Fibroblast of pulmonary artery (primary cell): ENCODE data around the gene SMURF2.

Experiments used
- DNase-seq: peaks from one replicate; pipeline ENCODE4 v3.0.0-alpha.2; 2010; ENCODE audit warnings: low read depth
- H3K4me3 ChIP-seq: replicated peaks from 2 replicates; pipeline ENCODE4 v1.5.1; 2011; ENCODE audit warnings: low read depth, mild to moderate bottlenecking, control low read depth, low read length, moderate library complexity
- CTCF ChIP-seq: IDR thresholded peaks from 2 replicates; pipeline ENCODE4 v1.5.1; 2011; ENCODE audit warnings: mild to moderate bottlenecking, control low read depth, low read length, inconsistent platforms; ENCODE audit errors: missing control alignments

Gene SMURF2

GRCh38 chr17:64573214-64573613 lies 88.9 kb downstream of the SMURF2 start:
- TF ChIP-seq CTCF: no peak
- no peak overlapping the region for H3K4me3 ChIP-seq
- DNase-seq: no peak

GRCh38 chr17:64572682-64573154 lies 89.4 kb downstream of the SMURF2 start:
- DNase-seq: peak; percentile 78
- no peak overlapping the region for H3K4me3 ChIP-seq
- no peak for TF ChIP-seq CTCF

DNA sequence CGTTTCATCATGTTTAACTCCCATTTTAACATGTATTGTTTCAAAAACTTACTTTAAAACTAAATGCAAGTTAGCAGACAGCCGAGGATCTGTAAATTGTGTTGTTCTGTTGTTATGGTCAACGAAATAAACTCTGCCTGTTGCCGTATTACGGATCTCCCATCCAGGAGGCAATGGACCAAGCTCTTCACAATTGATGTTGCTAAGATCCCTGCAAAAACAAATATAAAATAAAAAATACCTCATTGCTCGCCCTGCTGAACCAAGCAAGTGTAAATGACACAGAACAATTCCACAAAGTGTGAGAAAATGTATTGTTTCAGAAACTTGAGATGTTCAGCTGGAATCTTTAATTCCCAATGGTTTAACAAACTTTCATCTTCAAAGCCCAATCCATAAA lies 90.4 kb downstream of the SMURF2 start:
- no peak overlapping the region for H3K4me3 ChIP-seq
- DNase-seq: peak; percentile 10
- no peak for TF ChIP-seq CTCF

- TF ChIP-seq CTCF: no peak
- peak; percentile 21 for DNase-seq
- H3K4me3 ChIP-seq: no peak overlapping the region
Measured at GRCh38 chr17:64565563-64565962, 96.5 kb downstream of the SMURF2 start.

DNA sequence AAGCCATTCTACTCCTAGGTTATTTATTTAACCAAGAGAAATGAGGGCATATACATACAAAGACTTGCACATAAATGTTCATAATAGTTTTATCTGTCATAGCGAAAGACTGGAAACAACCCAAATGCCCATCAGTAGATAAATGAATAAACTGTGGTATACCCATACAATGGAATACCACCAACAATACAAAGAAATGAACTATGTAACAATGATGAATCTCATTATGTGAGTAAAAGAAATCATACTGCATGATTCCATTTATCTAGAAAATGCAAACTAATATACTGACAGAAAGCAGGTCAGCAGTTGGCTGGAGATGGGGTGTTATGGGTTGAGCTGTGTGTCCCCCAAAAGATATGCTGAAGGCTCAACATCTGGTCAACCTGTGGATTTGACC lies 98.0 kb downstream of the SMURF2 start:
- no peak for DNase-seq
- H3K4me3 ChIP-seq: no peak overlapping the region
- no peak for TF ChIP-seq CTCF

DNA sequence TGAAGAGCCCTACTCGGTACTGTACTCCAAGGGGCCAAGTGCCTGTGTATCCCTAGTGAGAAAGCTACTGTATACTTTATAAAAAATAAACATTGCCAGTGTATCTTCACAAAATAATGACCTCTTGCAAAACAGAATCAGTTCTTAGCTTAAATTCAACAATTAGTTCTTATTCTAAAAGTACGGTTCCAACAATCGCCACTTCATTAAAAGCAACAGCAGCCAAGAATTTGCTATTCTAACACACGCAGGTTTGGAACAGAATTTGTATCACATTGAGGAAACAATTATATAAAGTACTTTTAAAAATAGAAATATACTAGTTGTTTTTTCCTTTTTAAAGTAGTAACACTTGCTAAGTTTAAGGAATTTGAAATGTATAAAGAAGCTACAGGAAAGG lies 106.8 kb downstream of the SMURF2 start:
- DNase-seq: no peak
- no peak overlapping the region for H3K4me3 ChIP-seq
- TF ChIP-seq CTCF: no peak

DNA sequence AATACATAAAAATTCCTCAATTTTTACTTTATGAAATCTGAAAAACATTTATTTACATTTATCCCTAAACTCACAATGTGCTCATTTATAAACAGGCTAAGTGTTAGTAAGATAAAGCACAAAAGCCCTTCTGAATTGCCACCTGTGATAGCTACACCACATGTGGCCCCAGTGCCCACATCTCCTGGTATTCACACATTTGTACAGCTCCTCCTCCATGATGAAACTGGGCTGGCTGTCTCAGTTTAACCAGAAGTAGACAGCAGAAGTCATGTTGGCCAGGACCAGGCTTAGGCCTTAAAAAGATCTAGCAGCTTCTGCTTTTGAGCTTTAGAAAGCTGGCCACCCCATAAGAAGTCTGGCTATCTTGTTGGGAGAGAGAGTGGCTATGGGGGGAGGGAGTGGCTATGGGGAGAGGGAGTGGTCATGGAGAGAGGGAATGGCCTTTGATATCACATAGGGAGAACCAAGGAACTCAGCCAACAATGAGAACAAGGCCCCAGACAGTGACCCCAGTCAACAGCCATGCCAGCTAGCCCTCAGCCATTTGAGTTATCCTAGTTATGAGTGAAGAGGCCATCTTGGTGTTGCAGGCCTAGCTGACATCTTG lies 108.0 kb downstream of the SMURF2 start:
- no peak for DNase-seq
- no peak for TF ChIP-seq CTCF

More for the DNA sequence above, 108.0 kb downstream of the SMURF2 start:
- no peak overlapping the region for H3K4me3 ChIP-seq
